GM12878 (cell line): ENCODE results near the gene LRSAM1. TPM values are rescaled to one million over a fixed set of nuclear protein-coding genes. Genes with fewer than 3 reads are reported as not detected.

Experiments used
- ATAC-seq: fragments of 200-7000 bp; cut with Tn5 transposase; 3 replicates; pipeline ENCODE4 v1.9.1; 2020; ENCODE audit warnings: mild to moderate bottlenecking, moderate library complexity
- BruUV-seq: library from RNA; stranded (reverse); fragments of 400-500 nt; replicated peaks from 2 replicates; lab custom pipeline; 2021; lab: Mats Ljungman, UMichigan
- CTCF ChIA-PET: fragments of 300-600 bp; sonication (Branson Sonifier 250); formaldehyde crosslinking; extraction: SDS; loops from one replicate; lab custom pipeline; 2021; ENCODE audit warnings: inconsistent platforms; lab: Yijun Ruan, JAX
- POLR2A ChIA-PET: fragments of 350-600 bp; formaldehyde crosslinking; extraction: SDS; loops from one replicate; lab custom pipeline; 2021; ENCODE audit warnings: inconsistent platforms; lab: Charles Lee
- RAD21 ChIA-PET: fragments of 300-600 bp; sonication (Branson Sonifier 250); formaldehyde crosslinking; loops from one replicate; lab custom pipeline; 2023; ENCODE audit warnings: antibody characterized with exemption; ENCODE audit not compliant: unreplicated experiment; lab: Charles Lee
- SMC1A ChIA-PET: fragments of 300-600 bp; sonication (Branson Sonifier 250); formaldehyde crosslinking; loops from one replicate; lab custom pipeline; 2023; ENCODE audit not compliant: unreplicated experiment, uncharacterized antibody; lab: Charles Lee
- DNase-seq: peaks from one replicate; pipeline ENCODE4 v3.0.0-alpha.2; 2011; ENCODE audit warnings: low read depth, low spot score
- FAIRE-seq: peaks from 3 replicates; lab custom pipeline; 2011; peaks lifted over from hg19 to GRCh38; lab: Jason Lieb, UNC
- H2AFZ ChIP-seq: 2 replicates; pipeline ENCODE4 v1.6.0; 2011; ENCODE audit warnings: low read depth, low read length, control low read depth; ENCODE audit not compliant: control insufficient read depth
- H3K27ac ChIP-seq: 2 replicates; pipeline ENCODE4 v1.5.1; 2011; ENCODE audit warnings: control low read depth; ENCODE audit not compliant: control insufficient read depth, insufficient read depth
- H3K27me3 ChIP-seq, 2 experiments: replicated peaks in 1 of 2; 2 replicates each; pipeline versions ENCODE4 v1.6.0 to v1.6.1; 2011; ENCODE audit warnings: low read length in 1 of 2; ENCODE audit not compliant: control insufficient read depth in 2 of 2, insufficient read depth in 2 of 2
- H3K36me3 ChIP-seq, 2 experiments: 2 replicates each; pipeline ENCODE4 v1.5.1; 2011; ENCODE audit warnings: low read length in 1 of 2; ENCODE audit not compliant: control insufficient read depth in 2 of 2, insufficient read depth in 2 of 2
- H3K4me1 ChIP-seq: 2 replicates; pipeline ENCODE4 v1.6.1; 2011; ENCODE audit warnings: mild to moderate bottlenecking, low read length, moderate library complexity, mixed read lengths; ENCODE audit not compliant: control insufficient read depth, insufficient read depth
- H3K4me2 ChIP-seq: 2 replicates; pipeline ENCODE4 v1.6.0; 2011; ENCODE audit warnings: control low read depth; ENCODE audit not compliant: control insufficient read depth, insufficient read depth
- H3K4me3 ChIP-seq: fragments of 200-600 bp; sonication (generic); 2 replicates; pipeline ENCODE4 v1.5.1; 2016
- H3K79me2 ChIP-seq: 2 replicates; pipeline ENCODE4 v1.6.0; 2011; ENCODE audit warnings: low read length; ENCODE audit not compliant: control insufficient read depth, insufficient read depth
- H3K9ac ChIP-seq: 2 replicates; pipeline ENCODE4 v1.8.0; 2011; ENCODE audit warnings: low read length, control low read depth, mixed read lengths; ENCODE audit not compliant: control insufficient read depth, insufficient read depth
- H3K9me3 ChIP-seq: replicated peaks from 3 replicates; pipeline ENCODE4 v1.5.1; 2011; ENCODE audit warnings: mild to moderate bottlenecking, low read length; ENCODE audit not compliant: control insufficient read depth, insufficient read depth
- H4K20me1 ChIP-seq: 2 replicates; pipeline ENCODE4 v1.6.0; 2011; ENCODE audit not compliant: control insufficient read depth, insufficient read depth
- BACH1 ChIP-seq: fragments of 450-650 bp; IDR thresholded peaks from 2 replicates; pipeline ENCODE4 v1.6.1; 2017; ENCODE audit warnings: mild to moderate bottlenecking, borderline replicate concordance
- CBX3 ChIP-seq: fragments of 200-600 bp; sonication (generic); IDR thresholded peaks from 2 replicates; pipeline ENCODE4 v1.6.1; 2016; ENCODE audit warnings: low read depth, borderline replicate concordance
- CUX1 ChIP-seq: IDR thresholded peaks from 2 replicates; pipeline ENCODE4 v1.6.1; 2012; ENCODE audit warnings: improper control_type of control experiment, low read depth, low read length; ENCODE audit not compliant: insufficient replicate concordance
- EED ChIP-seq: sonication (generic); IDR thresholded peaks from 2 replicates; pipeline ENCODE4 v1.6.1; 2016; ENCODE audit warnings: antibody characterized with exemption, low read depth
- EP300 ChIP-seq, 2 experiments: fragments of 150-350 bp in 1 of 2; IDR thresholded peaks; 2 replicates each; pipeline ENCODE4 v1.6.1; 2011 to 2012; ENCODE audit warnings: low read depth in 2 of 2, low read length in 2 of 2, borderline replicate concordance in 1 of 2, improper control_type of control experiment in 1 of 2, inconsistent platforms in 1 of 2; ENCODE audit not compliant: control insufficient read depth in 1 of 2
- JUND ChIP-seq: IDR thresholded peaks from 2 replicates; pipeline ENCODE4 v1.6.1; 2012; ENCODE audit warnings: low read depth, mild to moderate bottlenecking, low read length, improper control_type of control experiment, moderate library complexity
- KDM1A ChIP-seq: fragments of 200-600 bp; sonication (generic); IDR thresholded peaks from 2 replicates; pipeline ENCODE4 v1.6.1; 2016; ENCODE audit warnings: borderline replicate concordance
- MLLT1 ChIP-seq: fragments of 450-650 bp; IDR thresholded peaks from 2 replicates; pipeline ENCODE4 v1.6.1; 2016; ENCODE audit warnings: mild to moderate bottlenecking
- NFYA ChIP-seq: IDR thresholded peaks from 2 replicates; pipeline ENCODE4 v1.6.1; 2011; ENCODE audit warnings: low read depth, mild to moderate bottlenecking, low read length, improper control_type of control experiment, borderline replicate concordance
- PKNOX1 ChIP-seq: fragments of 450-650 bp; IDR thresholded peaks from 2 replicates; pipeline ENCODE4 v1.6.1; 2016; ENCODE audit warnings: mild to moderate bottlenecking
- RAD21 ChIP-seq: IDR thresholded peaks from 2 replicates; pipeline ENCODE4 v1.6.1; 2011; ENCODE audit warnings: mild to moderate bottlenecking, low read depth, low read length, moderate library complexity; ENCODE audit not compliant: insufficient read depth
- RAD51 ChIP-seq: fragments of 450-650 bp; IDR thresholded peaks from 2 replicates; pipeline ENCODE4 v1.6.1; 2016; ENCODE audit warnings: moderate library complexity, mild to moderate bottlenecking, inconsistent platforms
- RB1 ChIP-seq: fragments of 450-650 bp; formaldehyde crosslinking; IDR thresholded peaks from 2 replicates; pipeline ENCODE4 v1.6.1; 2017; ENCODE audit warnings: mild to moderate bottlenecking, borderline replicate concordance
- RBBP5 ChIP-seq: fragments of 200-600 bp; sonication (generic); conservative IDR thresholded peaks from 2 replicates; pipeline ENCODE4 v1.6.1; 2016
- SIX5 ChIP-seq: IDR thresholded peaks from 2 replicates; pipeline ENCODE4 v1.6.1; 2011; ENCODE audit warnings: mild to moderate bottlenecking, low read depth, low read length, moderate library complexity; ENCODE audit not compliant: severe bottlenecking
- TCF3 ChIP-seq: IDR thresholded peaks from 2 replicates; pipeline ENCODE4 v1.6.1; 2012; ENCODE audit warnings: low read depth, mild to moderate bottlenecking, low read length, borderline replicate concordance; ENCODE audit not compliant: insufficient read depth
- WRNIP1 ChIP-seq: IDR thresholded peaks from 2 replicates; pipeline ENCODE4 v1.6.1; 2011; ENCODE audit warnings: low read depth, low read length, improper control_type of control experiment, borderline replicate concordance
- ZNF274 ChIP-seq: IDR thresholded peaks from one replicate; pipeline ENCODE4 v1.8.0; 2011; ENCODE audit not compliant: insufficient read length, insufficient read depth
- WGBS: methylation state at CpG from one replicate; pipeline ENCODE4 v1.1.6; 2016; ENCODE audit warnings: low lambda C conversion rate; ENCODE audit not compliant: insufficient replicate concordance, insufficient coverage; ENCODE audit errors: missing lambda C conversion rate; 5-methylcytosine and 5-hydroxymethylcytosine counted together
- in situ Hi-C: fragments of 300-500 bp; cut with MboI; formaldehyde crosslinking; loops from 9 replicates; pipeline ENCODE4 v1.14.3; 2018; ENCODE audit warnings: mixed read lengths
- intact Hi-C: fragments of 100-400 bp; cut with micrococcal nuclease; formaldehyde crosslinking; loops from one replicate; pipeline ENCODE4 v1.14.2; 2022; ENCODE audit not compliant: unreplicated experiment
- polyA plus RNA-seq, 11 experiments: library from polyadenylated mRNA; depleted of rRNA in 4 of 11; unstranded in 6 of 11; stranded (reverse) in 5 of 11; fragments of >200 nt; fragmentation: Nextera tagmentation in 4 of 11; fragmentation: Illumina TruSeq in 1 of 11; extraction: Ambion mirVana in 4 of 11; extraction: Trizol in 1 of 11; gene quantifications; 1 replicate in 1 of 11; 2 replicates in 10 of 11; pipeline versions ENCODE4 v1.2.1 to v1.2.3, GENCODE V29; 2011 to 2016; ENCODE audit warnings: inconsistent platforms in 2 of 11, missing spikeins in 2 of 11, low read depth in 1 of 11
- total RNA-seq, 4 experiments: library from RNA; depleted of rRNA in 3 of 4; stranded (reverse); fragments of >200 nt in 3 of 4; fragmentation: Illumina TruSeq in 1 of 4; extraction: Trizol in 1 of 4; gene quantifications; 2 replicates each; pipeline versions ENCODE4 v1.2.1 to v1.2.3, GENCODE V29; 2013 to 2021

LRSAM1 gene
- total and polyA plus RNA-seq, 10 of the 15 experiments (the other 5 are each of a cell fraction or from before 2014, with no cell fraction given): 0.14 to 23.4 (median 11.7) TPM

- no peak for ATAC-seq
- no peak for FAIRE-seq
- Histone ChIP-seq H3K4me3 (no peak overlapping the region), H3K9ac (no peak overlapping the region), H2AFZ (no peak overlapping the region), H3K4me1 (peaks cover 4% of the 10 kb centered on the region; the same call in 1 of the 2 replicates), H3K79me2 (peaks cover 15% of the 10 kb centered on the region), H3K27ac (no peak overlapping the region), H3K27me3 (no peaks in the 10 kb centered on the region), H3K4me2 (no peak overlapping the region), H4K20me1 (no peaks in the 10 kb centered on the region), H3K36me3 (peaks cover 1 to 18% of the 10 kb centered on the region in 2 experiments), H3K9me3 (no peaks in the 10 kb centered on the region)
- intact Hi-C loops: no loop called here
- ChIA-PET SMC1A (no interaction called here), CTCF (interaction anchor here (1.0 kb wide), 1 partner anchor 216 kb away, joined by 3 read pairs; no protein-coding TSS in a partner anchor), POLR2A (no interaction called here), RAD21 (no interaction called here)
- in situ Hi-C loops: no loop called here
- DNase-seq: no peak
- 91% methylated on average over 8 of the region's 8 CpGs for WGBS
- no TSS peak for BruUV-seq
- TF ChIP-seq TCF3 (no peak), CBX3 (no peak), RB1 (no peak), RAD21 (no peak), KDM1A (no peak), MLLT1 (no peak), NFYA (no peak), EP300 (IDR thresholded peaks at IDR 0.05; ENCODE audit: borderline replicate concordance in 1 of 2, control insufficient read depth in 1 of 2, low read depth in 2 of 2, low read length in 2 of 2) (no peak), RAD51 (no peak), PKNOX1 (no peak), WRNIP1 (no peak), RBBP5 (no peak), SIX5 (no peak), BACH1 (no peak), EED (no peak), JUND (no peak), ZNF274 (no peak), CUX1 (no peak)
Measured at GRCh38 chr9:127430415-127430814, 20.9 kb upstream of the LRSAM1 start.
